H9 (cell line): ENCODE data around the gene HTR1A. TPM values are rescaled to one million over a fixed set of nuclear protein-coding genes. Genes with fewer than 3 reads are reported as not detected.

Source experiments
- DNase-seq: peaks from one replicate; pipeline ENCODE4 v3.0.0-alpha.2; 2017
- H2AFZ ChIP-seq: one replicate; pipeline ENCODE4 v1.6.1; 2013; ENCODE audit warnings: mild to moderate bottlenecking, low read length, control low read depth, moderate library complexity
- H2AK5ac ChIP-seq: 2 replicates; pipeline ENCODE4 v1.6.1; 2013; ENCODE audit warnings: low read length, control low read depth, mixed read lengths; ENCODE audit not compliant: insufficient read length
- H2BK120ac ChIP-seq: one replicate; pipeline ENCODE4 v1.6.1; 2013; ENCODE audit warnings: low read depth, mild to moderate bottlenecking, low read length, control low read depth, inconsistent platforms; ENCODE audit not compliant: poor library complexity, severe bottlenecking
- H2BK12ac ChIP-seq: 2 replicates; pipeline ENCODE4 v1.6.1; 2013; ENCODE audit warnings: low read length, control low read depth, mixed read lengths, low read depth; ENCODE audit not compliant: insufficient read length
- H2BK15ac ChIP-seq: 2 replicates; pipeline ENCODE4 v1.6.1; 2013; ENCODE audit warnings: low read depth, low read length, control low read depth
- H2BK20ac ChIP-seq: one replicate; pipeline ENCODE4 v1.6.1; 2013; ENCODE audit warnings: low read depth, mild to moderate bottlenecking, low read length, control low read depth, inconsistent platforms; ENCODE audit not compliant: poor library complexity, severe bottlenecking
- H2BK5ac ChIP-seq: 2 replicates; pipeline ENCODE4 v1.6.1; 2013; ENCODE audit warnings: low read length, control low read depth, mixed read lengths; ENCODE audit not compliant: insufficient read length
- H3K14ac ChIP-seq: 2 replicates; pipeline ENCODE4 v1.6.1; 2013; ENCODE audit warnings: low read length, control low read depth; ENCODE audit not compliant: insufficient read depth
- H3K18ac ChIP-seq: 2 replicates; pipeline ENCODE4 v1.6.1; 2013; ENCODE audit warnings: low read depth, mild to moderate bottlenecking, mixed read lengths, low read length, control low read depth; ENCODE audit not compliant: insufficient read length
- H3K23ac ChIP-seq: 2 replicates; pipeline ENCODE4 v1.6.1; 2013; ENCODE audit warnings: low read length, control low read depth, mixed read lengths, low read depth; ENCODE audit not compliant: insufficient read length
- H3K23me2 ChIP-seq: 2 replicates; pipeline ENCODE4 v1.6.1; 2013; ENCODE audit warnings: low read depth, mild to moderate bottlenecking, mixed read lengths, low read length, control low read depth; ENCODE audit not compliant: insufficient read length, poor library complexity, severe bottlenecking
- H3K27ac ChIP-seq: 2 replicates; pipeline ENCODE4 v1.5.1; 2013; ENCODE audit warnings: low read length, control low read depth, mixed read lengths, low read depth; ENCODE audit not compliant: insufficient read length
- H3K27me3 ChIP-seq: 2 replicates; pipeline ENCODE4 v1.6.1; 2013; ENCODE audit warnings: low read length, control low read depth, inconsistent platforms; ENCODE audit not compliant: insufficient read depth
- H3K4ac ChIP-seq: 2 replicates; pipeline ENCODE4 v1.6.1; 2013; ENCODE audit warnings: low read depth, mild to moderate bottlenecking, control low read depth, inconsistent platforms, low read length, moderate library complexity
- H3K4me1 ChIP-seq: 2 replicates; pipeline ENCODE4 v1.6.1; 2013; ENCODE audit warnings: low read length, control low read depth, inconsistent platforms; ENCODE audit not compliant: insufficient read depth
- H3K4me2 ChIP-seq: 2 replicates; pipeline ENCODE4 v1.6.1; 2013; ENCODE audit warnings: low read length, control low read depth, mixed read lengths; ENCODE audit not compliant: insufficient read length, insufficient read depth
- H3K56ac ChIP-seq: 2 replicates; pipeline ENCODE4 v1.6.1; 2013; ENCODE audit warnings: low read depth, mild to moderate bottlenecking, mixed read lengths, low read length, control low read depth; ENCODE audit not compliant: insufficient read length
- H3K79me1 ChIP-seq: 2 replicates; pipeline ENCODE4 v1.6.1; 2013; ENCODE audit warnings: low read depth, mild to moderate bottlenecking, moderate library complexity, low read length, control low read depth, inconsistent platforms; ENCODE audit not compliant: insufficient read depth, poor library complexity, severe bottlenecking
- H3K79me2 ChIP-seq: 2 replicates; pipeline ENCODE4 v1.6.1; 2013; ENCODE audit warnings: low read length, control low read depth, inconsistent platforms; ENCODE audit not compliant: insufficient read depth
- H3K9ac ChIP-seq: 2 replicates; pipeline ENCODE4 v1.6.1; 2013; ENCODE audit warnings: low read length, control low read depth, mixed read lengths; ENCODE audit not compliant: insufficient read length; ENCODE audit errors: extremely low read depth
- H3K9me3 ChIP-seq: one replicate; pipeline ENCODE4 v1.6.1; 2013; ENCODE audit warnings: low read depth, low read length, inconsistent platforms; ENCODE audit not compliant: control insufficient read depth
- H3T11ph ChIP-seq: one replicate; pipeline ENCODE4 v1.6.1; 2013; ENCODE audit warnings: mild to moderate bottlenecking, low read length, control low read depth, inconsistent platforms
- H4K20me1 ChIP-seq: one replicate; pipeline ENCODE4 v1.6.1; 2013; ENCODE audit not compliant: control insufficient read depth, insufficient read length, insufficient read depth
- H4K5ac ChIP-seq: 2 replicates; pipeline ENCODE4 v1.6.1; 2013; ENCODE audit warnings: low read depth, mild to moderate bottlenecking, mixed read lengths, low read length, control low read depth; ENCODE audit not compliant: insufficient read length
- H4K8ac ChIP-seq: replicated peaks from 2 replicates; pipeline ENCODE4 v1.6.1; 2013; ENCODE audit warnings: low read length, control low read depth, mixed read lengths, low read depth; ENCODE audit not compliant: insufficient read length
- H4K91ac ChIP-seq: 2 replicates; pipeline ENCODE4 v1.6.1; 2013; ENCODE audit warnings: low read depth, mild to moderate bottlenecking, moderate library complexity, mixed read lengths, low read length, control low read depth; ENCODE audit not compliant: insufficient read length
- H3K27ac Mint-ChIP-seq, 3 experiments: 2 replicates in 2 of 3; 3 replicates in 1 of 3; pipeline ENCODE4 v1.8.0; 2020 to 2021; ENCODE audit warnings: mixed read lengths in 3 of 3, mild to moderate bottlenecking in 1 of 3, moderate library complexity in 1 of 3
- H3K27me3 Mint-ChIP-seq: 2 replicates; pipeline ENCODE4 v1.8.0; 2021; ENCODE audit warnings: low read depth, mild to moderate bottlenecking, moderate library complexity, mixed read lengths
- H3K36me3 Mint-ChIP-seq, 3 experiments: 2 replicates in 2 of 3; 3 replicates in 1 of 3; pipeline ENCODE4 v1.8.0; 2020 to 2021; ENCODE audit warnings: low read depth in 3 of 3, mixed read lengths in 3 of 3; ENCODE audit not compliant: insufficient read depth in 1 of 3
- H3K4me1 Mint-ChIP-seq, 2 experiments: 2 replicates each; pipeline ENCODE4 v1.8.0; 2020; ENCODE audit warnings: mixed read lengths in 2 of 2
- H3K4me3 Mint-ChIP-seq, 2 experiments: 2 replicates in 1 of 2; 3 replicates in 1 of 2; pipeline ENCODE4 v1.8.0; 2020 to 2021; ENCODE audit warnings: mild to moderate bottlenecking in 2 of 2, mixed read lengths in 2 of 2, moderate library complexity in 1 of 2
- H3K9me3 Mint-ChIP-seq, 2 experiments: 2 replicates in 1 of 2; 3 replicates in 1 of 2; pipeline ENCODE4 v1.8.0; 2020; ENCODE audit warnings: mild to moderate bottlenecking in 2 of 2, mixed read lengths in 2 of 2, moderate library complexity in 1 of 2
- WGBS: extraction: QIAGEN DNeasy Blood & Tissue Kit; methylation state at CpG from one replicate; pipeline ENCODE4 v1.1.7; 2013; ENCODE audit warnings: missing lambda C conversion rate, low lambda C conversion rate, mixed read lengths; ENCODE audit not compliant: insufficient read length; ENCODE audit errors: extremely low coverage; 5-methylcytosine and 5-hydroxymethylcytosine counted together
- total RNA-seq: library from RNA; stranded (reverse); gene quantifications from 2 replicates; pipeline ENCODE4 v1.2.1, GENCODE V29; 2021
- TF ChIP-seq, protein P1 (sequence below): fragments of 200-600 bp; sonication (generic); conservative IDR thresholded peaks from 3 replicates; pipeline ENCODE4 v1.8.0; 2021; ENCODE audit warnings: antibody characterized with exemption, mild to moderate bottlenecking

The HTR1A gene
- total RNA-seq, 1 experiment from 2014 or later: 0.79 TPM

DNA sequence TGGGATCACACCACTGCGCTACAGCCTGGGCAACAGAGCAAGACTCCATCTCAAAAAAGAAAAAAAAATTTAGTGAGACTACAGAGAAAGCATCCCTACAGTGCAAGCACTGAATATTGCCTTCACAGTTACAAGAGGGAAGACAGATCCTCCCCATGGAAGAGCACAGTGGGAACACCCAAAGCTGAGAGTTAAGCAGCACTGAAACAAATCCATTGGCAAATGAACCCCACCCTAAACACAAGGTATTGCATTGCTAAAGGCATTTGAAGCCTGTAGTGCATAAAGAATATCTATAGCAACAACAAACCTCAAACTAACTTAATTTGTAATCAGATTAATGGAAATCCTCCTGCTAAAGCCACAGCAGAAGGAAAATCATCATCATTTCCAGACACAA, 27.1 kb downstream of the HTR1A start:
- Histone ChIP-seq H3T11ph (no peak overlapping the region), H3K4ac (no peak overlapping the region), H3K23me2 (no peaks in the 10 kb centered on the region), H3K9ac (no peak overlapping the region), H3K9me3 (no peaks in the 10 kb centered on the region), H4K20me1 (no peaks in the 10 kb centered on the region), H3K4me2 (no peak overlapping the region), H2AK5ac (no peak overlapping the region), H3K79me1 (no peaks in the 10 kb centered on the region), H2BK120ac (no peak overlapping the region), H3K18ac (no peak overlapping the region), H4K8ac (no peak overlapping the region), H2BK20ac (no peak overlapping the region), H4K91ac (no peak overlapping the region), H3K14ac (no peak overlapping the region), H3K27me3 (no peaks in the 10 kb centered on the region), H3K79me2 (no peaks in the 10 kb centered on the region), H2BK15ac (no peak overlapping the region), H2BK12ac (no peak overlapping the region), H3K23ac (no peak overlapping the region), H2AFZ (no peak overlapping the region), H3K56ac (no peak overlapping the region), H3K27ac (no peak overlapping the region), H3K4me1 (no peaks in the 10 kb centered on the region; the same call in 1 of the 2 replicates), H4K5ac (no peak overlapping the region), H2BK5ac (no peak overlapping the region)
- Mint-ChIP-seq H3K4me3 (no peak overlapping the region), H3K27ac (no peak overlapping the region), H3K36me3 (peaks cover 0 to 5% (median 0%) of the 10 kb centered on the region in 3 experiments; a peak in 2 of 7 replicates), H3K27me3 (no peaks in the 10 kb centered on the region), H3K4me1 (peaks cover 2 to 3% of the 10 kb centered on the region in 2 experiments), H3K9me3 (peaks cover 5 to 6% of the 10 kb centered on the region in 2 experiments; a peak in 3 of 5 replicates)
- TF ChIP-seq, protein P1, sequence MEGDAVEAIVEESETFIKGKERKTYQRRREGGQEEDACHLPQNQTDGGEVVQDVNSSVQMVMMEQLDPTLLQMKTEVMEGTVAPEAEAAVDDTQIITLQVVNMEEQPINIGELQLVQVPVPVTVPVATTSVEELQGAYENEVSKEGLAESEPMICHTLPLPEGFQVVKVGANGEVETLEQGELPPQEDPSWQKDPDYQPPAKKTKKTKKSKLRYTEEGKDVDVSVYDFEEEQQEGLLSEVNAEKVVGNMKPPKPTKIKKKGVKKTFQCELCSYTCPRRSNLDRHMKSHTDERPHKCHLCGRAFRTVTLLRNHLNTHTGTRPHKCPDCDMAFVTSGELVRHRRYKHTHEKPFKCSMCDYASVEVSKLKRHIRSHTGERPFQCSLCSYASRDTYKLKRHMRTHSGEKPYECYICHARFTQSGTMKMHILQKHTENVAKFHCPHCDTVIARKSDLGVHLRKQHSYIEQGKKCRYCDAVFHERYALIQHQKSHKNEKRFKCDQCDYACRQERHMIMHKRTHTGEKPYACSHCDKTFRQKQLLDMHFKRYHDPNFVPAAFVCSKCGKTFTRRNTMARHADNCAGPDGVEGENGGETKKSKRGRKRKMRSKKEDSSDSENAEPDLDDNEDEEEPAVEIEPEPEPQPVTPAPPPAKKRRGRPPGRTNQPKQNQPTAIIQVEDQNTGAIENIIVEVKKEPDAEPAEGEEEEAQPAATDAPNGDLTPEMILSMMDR: no peak
- WGBS: no CpG with 5 or more reads among the region's 1 CpG
- no peak for DNase-seq
